ENCODE data around the gene GTPBP1.

GTPBP1 gene

GRCh38 chr22:38761202-38762162 lies 55.7 kb downstream of the GTPBP1 start:
- no peak for DNase-seq

- DNase-seq, result no peak
These were observed 56.8 kb downstream of the GTPBP1 start for GRCh38 chr22:38762551-38762983.

- DNase-seq, result peak; percentile 51
These were observed 60.5 kb downstream of the GTPBP1 start for GRCh38 chr22:38766076-38766777.

GRCh38 chr22:38767313-38767712 lies 61.6 kb downstream of the GTPBP1 start:
- DNase-seq, result no peak

- no peak for DNase-seq
These were observed 62.3 kb downstream of the GTPBP1 start for GRCh38 chr22:38768036-38768435.

GRCh38 chr22:38770257-38770949 lies 64.7 kb downstream of the GTPBP1 start:
- DNase-seq, result no peak

- no peak for DNase-seq
These were observed 66.8 kb downstream of the GTPBP1 start for GRCh38 chr22:38772623-38772873.

- no peak for DNase-seq
These were observed 67.7 kb downstream of the GTPBP1 start for GRCh38 chr22:38773363-38773946.

GRCh38 chr22:38774496-38775166 lies 68.9 kb downstream of the GTPBP1 start:
- DNase-seq, result no peak

GRCh38 chr22:38775656-38776055 lies 69.9 kb downstream of the GTPBP1 start:
- DNase-seq, result no peak

GRCh38 chr22:38776086-38776485 lies 70.3 kb downstream of the GTPBP1 start:
- DNase-seq, result no peak

GRCh38 chr22:38777087-38777671 lies 71.4 kb downstream of the GTPBP1 start:
- no peak for DNase-seq

- DNase-seq, result no peak
These were observed 75.3 kb downstream of the GTPBP1 start for GRCh38 chr22:38781033-38781432.

- no peak for DNase-seq
These were observed 76.8 kb downstream of the GTPBP1 start for GRCh38 chr22:38782402-38783094.

All from activated naive CD4-positive, alpha-beta T cell treated with Interleukin-2 at 50 U/mL for 16 hours (primary cell).